Adipocyte (in vitro differentiated cells): ENCODE measurements around the gene OR52D1.
A peak's percentile ranks its signal among the peaks of the same experiment; 100 is the strongest.

Experiments used
- DNase-seq: peaks from one replicate; pipeline ENCODE4 v3.0.0-alpha.2; 2015; ENCODE audit warnings: low read depth
- H3K27me3 ChIP-seq: replicated peaks from 2 replicates; pipeline ENCODE4 v1.7.0; 2013; ENCODE audit warnings: mild to moderate bottlenecking, low read length, moderate library complexity; ENCODE audit not compliant: control insufficient read depth, insufficient read depth
- H3K36me3 ChIP-seq: 2 replicates; pipeline ENCODE4 v1.7.0; 2013; ENCODE audit warnings: low read length, mild to moderate bottlenecking, moderate library complexity; ENCODE audit not compliant: control insufficient read depth, insufficient read depth, severe bottlenecking
- H3K4me1 ChIP-seq: 2 replicates; pipeline ENCODE4 v1.7.0; 2013; ENCODE audit warnings: mild to moderate bottlenecking, low read length, moderate library complexity; ENCODE audit not compliant: control insufficient read depth, insufficient read depth
- H3K4me3 ChIP-seq: 2 replicates; pipeline ENCODE4 v1.7.0; 2013; ENCODE audit warnings: mild to moderate bottlenecking, low read length, moderate library complexity
- H3K9ac ChIP-seq: 2 replicates; pipeline ENCODE4 v1.7.0; 2013; ENCODE audit warnings: mild to moderate bottlenecking, low read length, moderate library complexity
- H3K9me3 ChIP-seq: 2 replicates; pipeline ENCODE4 v1.7.0; 2013; ENCODE audit warnings: mild to moderate bottlenecking, low read length, moderate library complexity; ENCODE audit not compliant: control insufficient read depth

Gene OR52D1

DNA sequence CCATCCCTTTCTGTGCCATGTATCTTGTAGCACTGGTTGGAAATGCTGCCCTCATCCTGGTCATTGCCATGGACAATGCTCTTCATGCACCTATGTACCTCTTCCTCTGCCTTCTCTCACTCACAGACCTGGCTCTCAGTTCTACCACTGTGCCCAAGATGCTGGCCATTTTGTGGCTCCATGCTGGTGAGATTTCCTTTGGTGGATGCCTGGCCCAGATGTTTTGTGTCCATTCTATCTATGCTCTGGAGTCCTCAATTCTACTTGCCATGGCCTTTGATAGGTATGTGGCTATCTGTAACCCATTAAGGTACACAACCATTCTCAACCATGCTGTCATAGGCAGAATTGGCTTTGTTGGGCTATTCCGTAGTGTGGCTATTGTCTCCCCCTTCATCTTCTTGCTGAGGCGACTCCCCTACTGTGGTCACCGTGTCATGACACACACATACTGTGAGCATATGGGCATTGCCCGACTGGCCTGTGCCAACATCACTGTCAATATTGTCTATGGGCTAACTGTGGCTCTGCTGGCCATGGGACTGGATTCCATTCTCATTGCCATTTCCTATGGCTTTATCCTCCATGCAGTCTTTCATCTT, 414 bp downstream of the OR52D1 start:
- Histone ChIP-seq H3K27me3 (no peaks in the 10 kb centered on the region), H3K9me3 (no peaks in the 10 kb centered on the region), H3K4me1 (no peaks in the 10 kb centered on the region), H3K4me3 (no peak overlapping the region), H3K9ac (no peak overlapping the region), H3K36me3 (no peaks in the 10 kb centered on the region)
- DNase-seq = no peak

DNA sequence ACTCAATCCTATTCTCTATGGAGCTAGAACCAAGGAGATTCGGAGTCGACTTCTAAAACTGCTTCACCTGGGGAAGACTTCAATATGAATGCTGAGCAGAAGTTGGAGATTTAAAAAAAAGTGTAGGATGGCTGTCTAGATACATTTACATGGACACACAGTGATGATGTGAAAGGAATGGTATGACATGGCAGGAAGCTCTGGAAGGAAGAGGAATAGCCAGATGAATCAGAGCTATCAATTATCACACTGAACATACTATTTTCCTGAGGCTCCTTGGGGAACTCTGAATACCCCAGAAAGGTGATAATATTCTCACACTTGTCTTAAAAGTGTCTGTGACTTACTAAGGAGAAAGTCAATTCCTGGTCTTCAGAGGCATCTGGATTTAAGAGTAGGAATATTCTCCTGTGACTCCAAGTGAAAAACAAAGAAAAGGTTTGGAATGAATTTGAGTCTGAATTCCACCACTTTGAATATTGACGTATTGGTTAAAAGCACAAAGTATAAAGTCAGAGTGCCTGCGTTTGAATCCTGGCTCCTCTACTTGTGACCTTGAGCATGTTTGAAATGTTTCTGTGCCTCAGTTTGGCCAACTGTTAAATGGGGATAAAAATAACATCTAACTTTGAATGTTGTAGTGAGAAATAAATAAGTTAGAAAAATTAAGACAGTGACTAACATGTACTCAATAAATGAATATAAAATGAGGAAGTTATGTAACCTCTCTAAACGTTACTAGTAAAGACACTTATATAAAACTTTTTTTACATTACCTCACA, 1.3 kb downstream of the OR52D1 start:
- no peaks in the 10 kb centered on the region for H3K4me1 ChIP-seq
- DNase-seq = no peak
- H3K27me3 ChIP-seq = no peaks in the 10 kb centered on the region
- H3K36me3 ChIP-seq = no peaks in the 10 kb centered on the region
- no peaks in the 10 kb centered on the region for H3K9me3 ChIP-seq
- H3K9ac ChIP-seq = no peak overlapping the region
- H3K4me3 ChIP-seq = no peak overlapping the region

DNA sequence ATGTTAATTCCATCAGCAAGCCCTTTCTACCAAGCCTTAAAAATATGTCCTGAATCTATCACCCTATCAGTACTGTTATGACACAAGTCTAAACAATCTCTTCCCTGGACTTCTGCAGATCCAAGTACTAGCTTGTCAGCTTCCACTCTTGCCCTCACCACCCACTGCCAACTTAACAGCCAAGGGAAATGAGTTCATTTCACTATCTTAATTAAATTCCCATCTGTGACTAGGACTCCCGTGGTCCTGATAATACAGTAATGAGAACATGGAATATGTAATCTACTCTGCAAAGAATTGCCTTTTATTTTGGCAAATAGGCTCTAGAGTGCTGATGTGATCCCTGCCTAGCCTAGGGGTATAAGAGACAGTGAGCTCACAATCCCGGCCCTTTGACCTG, 11.2 kb downstream of the OR52D1 start:
- Histone ChIP-seq H3K4me3 (no peak overlapping the region), H3K36me3 (no peaks in the 10 kb centered on the region), H3K9ac (no peak overlapping the region), H3K9me3 (no peaks in the 10 kb centered on the region), H3K27me3 (no peaks in the 10 kb centered on the region), H3K4me1 (no peaks in the 10 kb centered on the region)
- no peak for DNase-seq

DNA sequence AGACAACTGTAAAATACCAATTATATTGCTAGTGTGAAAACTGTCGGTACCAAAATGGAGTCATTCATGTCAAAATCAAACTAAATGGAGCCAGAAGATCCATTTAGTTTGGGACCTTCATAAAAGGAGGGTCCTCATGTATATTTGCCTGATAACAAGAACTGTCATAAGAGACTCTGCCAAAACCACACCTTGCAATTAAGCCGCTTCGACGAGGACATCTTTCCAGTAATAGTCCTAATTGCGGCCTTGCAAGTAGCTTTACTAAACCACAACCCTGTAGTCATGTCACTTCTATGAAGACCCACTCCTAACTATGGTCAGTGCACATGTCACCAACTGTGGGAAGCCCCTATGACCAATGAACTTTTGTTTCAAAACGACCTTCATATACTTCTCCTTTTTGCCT, 11.9 kb downstream of the OR52D1 start:
- no peaks in the 10 kb centered on the region for H3K27me3 ChIP-seq
- H3K9ac ChIP-seq = no peak overlapping the region
- no peak overlapping the region for H3K4me3 ChIP-seq

DNA sequence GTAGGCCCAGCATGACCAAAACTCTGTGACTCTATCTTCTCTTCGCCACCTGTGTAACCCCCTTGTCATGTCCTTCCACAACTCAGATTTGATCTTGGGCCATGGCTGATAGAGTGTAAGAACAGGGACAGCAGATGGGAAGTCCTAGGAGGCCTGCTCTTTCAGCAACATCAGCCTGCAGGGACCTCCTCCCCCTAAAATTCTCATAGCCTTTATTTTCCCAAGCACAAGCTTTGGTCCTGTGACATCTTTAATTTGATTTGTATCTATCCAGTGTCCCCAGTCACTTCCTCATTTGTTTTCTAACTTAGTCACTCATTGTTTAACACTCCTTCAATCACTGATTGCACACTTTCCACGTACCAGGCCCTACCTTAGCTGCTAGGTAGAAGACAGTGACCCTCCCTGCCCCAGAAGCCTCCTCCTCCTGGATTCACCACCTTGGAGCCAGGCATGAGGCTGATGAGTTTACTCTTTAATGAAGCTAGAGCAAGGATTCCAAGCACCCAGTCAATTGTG, 16.0 kb downstream of the OR52D1 start:
- H3K9me3 ChIP-seq = no peaks in the 10 kb centered on the region
- DNase-seq = no peak
- H3K4me1 ChIP-seq = no peaks in the 10 kb centered on the region

More for the DNA sequence above, 11.9 kb downstream of the OR52D1 start:
- Histone ChIP-seq H3K4me1 (no peaks in the 10 kb centered on the region), H3K36me3 (no peaks in the 10 kb centered on the region), H3K9me3 (no peaks in the 10 kb centered on the region)
- no peak for DNase-seq

DNA sequence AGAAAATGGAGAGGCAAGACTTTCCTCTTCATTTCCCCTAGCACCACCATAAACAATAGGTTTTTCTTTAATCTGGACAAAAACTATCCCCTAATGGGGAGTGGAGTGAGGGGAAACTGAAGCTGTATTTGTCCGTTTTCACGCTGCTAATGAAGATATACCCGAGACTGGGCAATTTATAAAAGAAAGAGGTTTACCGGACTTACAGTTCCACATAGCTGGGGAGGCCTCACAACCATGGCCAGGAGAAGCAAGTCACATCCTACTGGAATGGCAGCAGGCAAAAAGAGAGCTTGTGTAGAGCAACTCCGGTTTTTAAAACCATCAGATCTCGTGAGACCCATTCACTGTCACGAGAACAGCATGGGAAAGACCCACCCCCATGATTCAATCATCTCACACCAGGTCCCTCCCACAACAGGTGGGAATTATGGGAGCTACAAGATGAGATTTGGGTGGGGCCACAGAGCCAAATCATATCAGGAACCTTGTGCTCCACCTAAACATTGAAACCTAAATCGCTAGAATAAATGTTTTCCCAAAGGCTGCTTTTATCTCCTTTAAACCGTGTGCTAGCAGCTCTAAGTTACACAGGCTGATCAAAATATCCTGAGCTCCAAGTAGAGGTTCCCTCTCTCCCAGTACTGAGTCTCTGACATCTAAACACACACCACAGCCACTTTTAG, 17.0 kb downstream of the OR52D1 start:
- no peaks in the 10 kb centered on the region for H3K4me1 ChIP-seq
- H3K9ac ChIP-seq = no peak overlapping the region
- H3K9me3 ChIP-seq = no peaks in the 10 kb centered on the region
- H3K4me3 ChIP-seq = no peak overlapping the region
- H3K36me3 ChIP-seq = no peaks in the 10 kb centered on the region
- peaks cover 5% of the 10 kb centered on the region for H3K27me3 ChIP-seq
- no peak for DNase-seq

More for the DNA sequence above, 16.0 kb downstream of the OR52D1 start:
- Histone ChIP-seq H3K27me3 (peaks cover 5% of the 10 kb centered on the region), H3K36me3 (no peaks in the 10 kb centered on the region), H3K4me3 (no peak overlapping the region), H3K9ac (no peak overlapping the region)

DNA sequence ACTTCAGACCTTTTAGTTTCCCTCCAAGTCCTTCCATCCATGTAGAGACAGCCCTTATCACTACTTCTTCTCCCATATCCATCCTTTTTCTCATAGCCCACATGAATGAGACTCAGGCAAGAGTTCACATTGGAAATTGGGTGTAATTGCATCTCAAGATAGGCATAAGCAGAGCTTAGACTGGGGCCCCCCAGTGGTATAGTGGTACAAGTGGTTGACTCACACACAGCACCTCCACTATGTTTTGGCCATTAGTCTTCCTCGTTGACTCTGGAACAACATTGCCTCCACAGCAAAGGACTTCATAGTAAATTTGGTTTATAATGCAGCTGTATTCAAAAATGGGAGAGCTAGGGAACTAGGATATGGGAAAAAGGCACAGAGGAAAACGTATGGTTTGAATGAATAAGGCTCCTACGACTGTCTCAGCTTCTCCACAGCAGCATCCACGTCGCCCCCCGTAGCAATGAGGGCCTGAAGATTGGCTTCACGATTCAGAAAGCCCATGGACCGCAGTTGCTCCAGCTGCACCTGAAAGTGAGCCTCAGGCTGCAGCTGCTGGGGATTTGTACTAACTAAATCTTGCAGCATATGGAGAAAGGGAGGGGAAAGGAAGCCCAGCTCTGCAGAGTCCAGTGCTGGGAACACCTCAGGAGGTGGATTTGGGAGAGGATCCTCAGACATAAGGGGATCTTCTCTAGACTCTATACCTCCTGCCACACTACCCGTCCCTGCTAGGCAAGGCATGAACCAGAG, 18.9 kb downstream of the OR52D1 start:
- no peaks in the 10 kb centered on the region for H3K9me3 ChIP-seq
- H3K4me3 ChIP-seq = no peak overlapping the region
- H3K27me3 ChIP-seq = peaks cover 5% of the 10 kb centered on the region
- no peak for DNase-seq
- no peaks in the 10 kb centered on the region for H3K4me1 ChIP-seq
- H3K36me3 ChIP-seq = no peaks in the 10 kb centered on the region
- no peak overlapping the region for H3K9ac ChIP-seq

DNA sequence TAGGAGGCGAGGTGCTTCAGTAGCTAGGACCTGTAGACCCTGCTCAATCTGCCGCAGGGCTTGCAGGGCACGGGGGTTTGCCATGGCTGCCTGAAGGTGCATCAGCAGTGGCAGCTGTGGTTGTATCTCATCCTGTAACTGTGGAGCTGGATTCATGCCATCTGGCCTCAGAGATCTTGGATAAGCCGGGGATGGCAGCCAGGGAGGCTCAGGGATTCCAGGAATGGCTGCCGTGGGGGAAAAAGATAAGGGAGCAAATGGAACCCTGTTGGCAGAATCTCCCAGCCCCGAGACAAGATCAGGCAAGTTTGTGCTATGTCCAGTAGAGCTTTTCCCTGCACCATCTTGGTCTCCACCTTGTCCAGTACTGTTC, 19.4 kb downstream of the OR52D1 start:
- no peaks in the 10 kb centered on the region for H3K36me3 ChIP-seq
- H3K4me3 ChIP-seq = no peak overlapping the region
- no peak overlapping the region for H3K9ac ChIP-seq
- H3K4me1 ChIP-seq = no peaks in the 10 kb centered on the region
- DNase-seq = no peak
- H3K27me3 ChIP-seq = peaks cover 5% of the 10 kb centered on the region
- H3K9me3 ChIP-seq = no peaks in the 10 kb centered on the region

DNA sequence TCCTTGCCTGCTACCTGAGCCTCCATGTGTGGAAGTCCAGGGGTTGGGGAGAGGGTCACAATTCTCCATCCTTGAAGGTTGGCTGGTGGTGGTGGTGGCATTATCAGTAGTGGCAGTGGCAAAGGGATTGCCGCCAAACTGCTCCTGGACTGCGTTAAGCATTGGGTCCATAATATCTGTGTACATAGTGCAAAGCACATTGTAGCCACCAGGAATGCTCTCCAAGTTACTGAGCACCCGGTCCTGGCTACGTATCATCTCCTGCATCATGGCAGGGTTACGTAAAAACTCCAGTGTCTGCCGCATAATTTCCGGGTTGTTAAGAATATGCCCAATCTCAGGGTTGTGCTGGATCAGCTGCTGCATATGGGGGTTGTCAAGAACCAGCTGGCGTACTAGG, 20.1 kb downstream of the OR52D1 start:
- H3K36me3 ChIP-seq = no peaks in the 10 kb centered on the region
- no peaks in the 10 kb centered on the region for H3K9me3 ChIP-seq
- no peak for DNase-seq
- peaks cover 5% of the 10 kb centered on the region for H3K27me3 ChIP-seq
- no peaks in the 10 kb centered on the region for H3K4me1 ChIP-seq
- H3K9ac ChIP-seq = no peak overlapping the region
- no peak overlapping the region for H3K4me3 ChIP-seq

DNA sequence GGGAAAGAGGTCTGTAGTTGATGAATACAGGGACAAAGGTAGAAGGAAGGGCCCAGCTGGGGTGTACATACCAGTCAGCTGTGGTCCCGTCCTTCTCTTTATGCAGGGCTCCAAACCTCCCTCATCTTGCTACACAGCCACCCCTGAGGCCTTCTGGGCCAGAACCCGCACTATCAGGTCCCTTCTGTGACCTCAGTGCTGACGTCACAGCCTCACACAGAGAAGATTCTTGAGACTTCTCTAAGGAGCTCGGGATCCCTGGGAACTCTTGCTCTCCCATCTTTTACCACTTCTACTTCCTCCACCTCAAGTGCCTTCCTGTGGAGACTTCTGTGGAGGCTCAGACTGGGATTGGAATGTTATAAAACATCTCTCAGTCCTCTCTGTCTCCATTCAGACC, 21.3 kb downstream of the OR52D1 start, which contains the start of gene UBQLN3:
Gene UBQLN3 (minus strand): TSS at position 155 of the 400 bp plus-strand sequence. CDS start 399 bp downstream, outside the sequence.
- Histone ChIP-seq H3K9ac (no peak within 1 kb of the TSS), H3K4me1 (no peaks in the 10 kb centered on the region), H3K36me3 (no peaks in the 10 kb centered on the region), H3K4me3 (no peak within 1 kb of the TSS), H3K27me3 (peaks cover 5% of the 10 kb centered on the region), H3K9me3 (no peaks in the 10 kb centered on the region)
- DNase-seq = no peak

DNA sequence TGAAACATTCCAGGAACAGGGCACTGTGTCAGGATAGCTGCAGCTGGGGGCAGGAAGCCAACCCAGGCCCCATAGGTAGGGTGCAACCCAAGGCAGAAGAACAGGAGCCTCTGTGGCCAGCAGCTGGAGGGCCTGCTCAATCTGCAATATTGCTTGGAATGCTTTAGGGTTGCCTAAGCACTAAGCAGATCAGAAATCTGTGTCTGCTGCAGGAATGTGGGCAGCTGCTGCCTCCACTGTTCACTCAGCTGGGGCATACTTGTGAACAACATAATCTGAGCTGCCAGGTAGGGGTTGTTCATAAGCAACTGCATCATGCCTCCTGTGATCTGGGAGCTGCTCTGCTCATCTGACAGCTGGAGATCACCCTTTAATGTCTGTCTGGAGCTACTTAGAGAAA, 26.4 kb downstream of the OR52D1 start:
- H3K9me3 ChIP-seq = no peaks in the 10 kb centered on the region
- no peaks in the 10 kb centered on the region for H3K27me3 ChIP-seq
- peak; percentile 6 for DNase-seq
- H3K9ac ChIP-seq = no peak overlapping the region
- H3K36me3 ChIP-seq = no peaks in the 10 kb centered on the region
- H3K4me1 ChIP-seq = no peaks in the 10 kb centered on the region
- H3K4me3 ChIP-seq = no peak overlapping the region
